ENCODE data around the gene OTX1. TPM values are rescaled to one million over a fixed set of nuclear protein-coding genes. Genes with fewer than 3 reads are reported as not detected.

The OTX1 gene
- 0.27 and 0.28 TPM in 2 replicates for total RNA-seq

GRCh38 chr2:63050334-63051041 is at the start of gene OTX1:
Gene OTX1 (plus strand): TSS chr2:63050830. CDS start chr2:63052991, 2,161 bp downstream.

